ENCODE results near the gene PTPA. TPM values are rescaled to one million over a fixed set of nuclear protein-coding genes. Genes with fewer than 3 reads are reported as not detected.

Gene PTPA
- total RNA-seq (2014; rRNA removed; shearing (Covaris generic)), result 151 and 163 TPM in 2 replicates

DNA sequence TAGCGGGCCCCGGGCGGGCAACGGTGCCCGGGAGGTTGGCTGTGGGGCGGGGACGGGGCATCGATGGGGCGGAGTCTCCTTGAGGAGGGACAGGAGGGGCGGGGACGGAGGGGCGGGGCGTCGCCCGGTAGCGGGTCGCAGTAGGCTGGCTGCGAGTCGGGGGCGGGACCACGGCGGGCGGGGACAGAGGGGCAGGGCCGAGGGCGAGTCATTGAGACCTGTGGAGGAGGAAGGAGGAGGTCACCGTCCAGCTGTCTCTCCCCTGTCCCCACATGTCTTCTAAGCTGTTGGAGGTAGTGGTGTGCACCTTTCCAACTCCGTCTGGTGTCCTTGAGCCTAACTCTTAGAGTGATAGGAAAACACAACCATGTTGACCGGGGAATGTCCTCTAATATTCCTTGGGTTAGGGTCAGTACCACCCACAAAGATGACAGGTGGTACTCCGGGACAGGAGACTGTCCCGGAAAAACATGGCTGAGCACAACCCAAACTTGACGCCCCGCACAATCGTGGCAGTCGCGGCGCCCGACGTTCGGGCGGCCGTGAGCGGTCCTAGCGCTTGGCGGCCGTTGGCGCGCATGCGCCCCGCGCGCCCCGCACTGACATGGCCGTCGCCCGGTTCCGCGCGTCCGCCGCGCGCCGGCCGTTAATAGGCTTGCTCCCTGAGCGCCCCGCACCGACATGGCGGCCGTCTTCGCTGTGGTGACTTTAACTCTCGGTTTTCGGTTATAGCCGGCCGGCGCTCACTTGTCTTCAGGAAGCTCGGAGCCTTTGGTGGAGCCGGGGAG lies at the start of gene PTPA, which contains the start of gene CRAT:
Gene PTPA, plus strand, starts transcription at position 676 of the 788 bp plus-strand sequence. CDS start 186 bp downstream, outside the sequence.
Gene CRAT, minus strand, starts transcription at position 54 of the 788 bp plus-strand sequence. CDS start 284 bp downstream, outside the sequence.

DNA sequence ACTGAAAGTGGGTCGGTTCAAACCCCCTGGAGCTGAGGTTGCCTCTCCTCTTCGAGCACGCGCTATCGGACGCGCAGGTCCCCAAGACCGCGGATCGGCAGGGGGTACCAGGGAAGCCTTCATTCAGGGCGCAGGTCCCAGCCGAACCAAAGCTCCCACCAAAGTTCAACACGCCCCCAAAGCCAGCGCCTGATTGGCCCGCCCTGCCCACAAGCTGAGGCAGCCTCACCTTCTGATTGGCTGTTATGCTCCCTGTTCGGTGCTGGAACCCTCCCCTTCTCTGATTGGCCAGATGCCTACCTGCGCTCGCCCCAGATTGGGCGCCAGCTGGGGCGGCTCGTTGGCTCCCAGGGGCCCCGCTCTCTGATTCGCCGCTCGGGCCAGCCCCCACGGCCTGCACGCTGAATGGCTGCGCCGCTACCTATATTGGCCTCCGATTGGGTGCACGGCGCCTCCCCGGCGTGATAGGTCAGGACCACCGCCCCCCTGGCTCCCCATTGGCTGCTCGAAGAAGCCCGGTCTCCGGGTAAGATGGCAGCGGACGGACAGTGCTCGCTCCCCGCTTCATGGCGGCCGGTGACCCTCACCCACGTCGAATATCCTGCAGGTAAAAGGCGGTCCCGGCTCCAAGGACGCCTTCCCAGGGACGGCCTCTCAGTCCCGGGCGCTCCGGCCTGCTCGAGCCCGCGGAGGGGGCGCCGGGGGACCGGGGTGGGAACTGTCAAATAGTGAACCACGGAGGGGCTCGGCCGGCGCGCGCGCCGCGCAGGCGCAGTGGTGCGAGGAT lies 30.4 kb upstream of the PTPA start, which contains the start of gene DOLPP1:
Gene DOLPP1, plus strand, starts transcription at position 511 of the 787 bp plus-strand sequence. Its CDS starts 21 bp downstream, at position 532.

DNA sequence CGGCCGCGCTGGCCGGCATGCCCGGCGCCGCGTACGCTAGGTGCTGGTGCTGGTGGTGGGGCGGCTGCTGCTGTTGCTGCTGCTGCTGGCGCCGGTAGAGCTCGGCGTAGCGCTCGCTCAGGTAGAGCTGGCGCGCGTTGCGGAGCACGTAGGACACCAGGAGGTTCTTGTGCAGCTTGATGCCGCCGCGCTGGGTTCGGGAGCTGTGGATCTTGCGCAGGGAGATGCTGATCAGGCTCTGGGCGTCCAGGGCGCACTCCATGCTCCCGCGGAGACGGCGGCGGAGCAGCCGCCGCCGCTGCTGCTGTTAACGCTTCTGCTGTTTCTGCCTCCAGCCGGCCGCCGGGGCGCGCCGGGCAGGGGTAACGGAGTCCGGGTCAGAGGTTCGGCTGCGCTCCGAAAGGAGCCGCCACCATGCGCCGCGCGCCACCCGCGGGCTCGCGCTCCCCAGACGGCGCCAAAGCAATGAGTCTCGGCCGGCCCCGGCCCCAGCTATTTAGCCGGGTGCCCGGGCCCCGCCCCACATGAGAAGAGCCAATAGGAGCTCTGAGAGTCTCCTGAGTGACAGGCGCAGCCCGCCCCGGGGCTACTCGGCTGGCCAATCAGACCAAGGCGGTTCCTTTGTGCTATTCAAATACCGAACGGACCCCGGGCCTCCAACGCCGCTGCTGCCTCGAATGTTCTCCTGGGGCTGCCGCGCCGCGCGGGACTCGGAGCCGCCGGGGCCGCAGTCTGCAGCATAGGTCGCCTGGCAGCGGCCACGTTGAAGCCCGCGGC lies 66.8 kb downstream of the PTPA start, which contains the start of gene IER5L:
Gene IER5L, minus strand, starts transcription at position 471 of the 777 bp plus-strand sequence. Its CDS starts 209 bp downstream, at position 262.

Other genes starting within 250 kb of the PTPA start
- 11.1 and 13.8 TPM in 2 replicates for gene KYAT1, start 229.5 kb upstream of the PTPA start, total RNA-seq (2014; rRNA removed; shearing (Covaris generic))
- gene LRRC8A, start 229.3 kb upstream of the PTPA start, total RNA-seq (2014; rRNA removed; shearing (Covaris generic)), result 38.5 and 42.1 TPM in 2 replicates
- not detected in 2 replicates for gene PHYHD1, start 190.4 kb upstream of the PTPA start, total RNA-seq (2014; rRNA removed; shearing (Covaris generic))
- gene DOLK, start 163.8 kb upstream of the PTPA start, total RNA-seq (2014; rRNA removed; shearing (Covaris generic)), result 15.7 and 19.6 TPM in 2 replicates
- gene NUP188, start 163.7 kb upstream of the PTPA start, total RNA-seq (2014; rRNA removed; shearing (Covaris generic)), result 56.5 and 64.3 TPM in 2 replicates
- gene SH3GLB2, start 83.1 kb upstream of the PTPA start, total RNA-seq (2014; rRNA removed; shearing (Covaris generic)), result 53.9 and 63.8 TPM in 2 replicates
- gene MIGA2, start 74.8 kb upstream of the PTPA start, total RNA-seq (2014; rRNA removed; shearing (Covaris generic)), result 23.6 and 30.1 TPM in 2 replicates
- gene DOLPP1, start 30.3 kb upstream of the PTPA start, total RNA-seq (2014; rRNA removed; shearing (Covaris generic)), result 20.6 and 28.8 TPM in 2 replicates
- gene CRAT, start 622 bp upstream of the PTPA start, total RNA-seq (2014; rRNA removed; shearing (Covaris generic)), result 21.2 and 31.1 TPM in 2 replicates
- gene IER5L, start 66.8 kb downstream of the PTPA start, total RNA-seq (2014; rRNA removed; shearing (Covaris generic)), result 45.8 and 60.8 TPM in 2 replicates

Data from A375 (cell line).